ENCODE results near the gene EIF2D. TPM values are rescaled to one million over a fixed set of nuclear protein-coding genes. Genes with fewer than 3 reads are reported as not detected.
"Not testable (repeated sequence)": the region's sequence is repeated elsewhere in the genome, so short reads cannot be mapped to it uniquely, and the experiment has no call there.

Gene EIF2D
- total RNA-seq, 1 donor: 47.9 TPM

- no peak for DNase-seq (ENCODE audit: low read depth)
Observed at GRCh38 chr1:206635978-206636345, 23.7 kb upstream of the EIF2D start.

GRCh38 chr1:206635080-206635977 is 23.1 kb upstream of the EIF2D start, which contains the start of gene DYRK3:
Gene DYRK3, plus strand, starts transcription at chr1:206635536. Its CDS starts 168 bp downstream, at chr1:206635704.
- H3K4me3 ChIP-seq (ENCODE audit: low read depth, low read length): peak within 1 kb of the TSS; percentile 84
- TF ChIP-seq, protein P1, sequence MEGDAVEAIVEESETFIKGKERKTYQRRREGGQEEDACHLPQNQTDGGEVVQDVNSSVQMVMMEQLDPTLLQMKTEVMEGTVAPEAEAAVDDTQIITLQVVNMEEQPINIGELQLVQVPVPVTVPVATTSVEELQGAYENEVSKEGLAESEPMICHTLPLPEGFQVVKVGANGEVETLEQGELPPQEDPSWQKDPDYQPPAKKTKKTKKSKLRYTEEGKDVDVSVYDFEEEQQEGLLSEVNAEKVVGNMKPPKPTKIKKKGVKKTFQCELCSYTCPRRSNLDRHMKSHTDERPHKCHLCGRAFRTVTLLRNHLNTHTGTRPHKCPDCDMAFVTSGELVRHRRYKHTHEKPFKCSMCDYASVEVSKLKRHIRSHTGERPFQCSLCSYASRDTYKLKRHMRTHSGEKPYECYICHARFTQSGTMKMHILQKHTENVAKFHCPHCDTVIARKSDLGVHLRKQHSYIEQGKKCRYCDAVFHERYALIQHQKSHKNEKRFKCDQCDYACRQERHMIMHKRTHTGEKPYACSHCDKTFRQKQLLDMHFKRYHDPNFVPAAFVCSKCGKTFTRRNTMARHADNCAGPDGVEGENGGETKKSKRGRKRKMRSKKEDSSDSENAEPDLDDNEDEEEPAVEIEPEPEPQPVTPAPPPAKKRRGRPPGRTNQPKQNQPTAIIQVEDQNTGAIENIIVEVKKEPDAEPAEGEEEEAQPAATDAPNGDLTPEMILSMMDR (IDR thresholded peaks at IDR 0.05; ENCODE audit: insufficient read depth, low read depth, low read length): no peak
- peak; percentile 94 for DNase-seq (ENCODE audit: low read depth)

More at GRCh38 chr1:206635978-206636345, 23.7 kb upstream of the EIF2D start:
- TF ChIP-seq, protein P1 (IDR thresholded peaks at IDR 0.05; ENCODE audit: insufficient read depth, low read depth, low read length): no peak
- H3K4me3 ChIP-seq (ENCODE audit: low read depth, low read length): peak overlapping the region; percentile 84

GRCh38 chr1:206634365-206635079 is 22.3 kb upstream of the EIF2D start:
- TF ChIP-seq, protein P1 (IDR thresholded peaks at IDR 0.05; ENCODE audit: insufficient read depth, low read depth, low read length): peak; percentile 77
- peak; percentile 92 for DNase-seq (ENCODE audit: low read depth)
- peak overlapping the region; percentile 84 for H3K4me3 ChIP-seq (ENCODE audit: low read depth, low read length)

DNA sequence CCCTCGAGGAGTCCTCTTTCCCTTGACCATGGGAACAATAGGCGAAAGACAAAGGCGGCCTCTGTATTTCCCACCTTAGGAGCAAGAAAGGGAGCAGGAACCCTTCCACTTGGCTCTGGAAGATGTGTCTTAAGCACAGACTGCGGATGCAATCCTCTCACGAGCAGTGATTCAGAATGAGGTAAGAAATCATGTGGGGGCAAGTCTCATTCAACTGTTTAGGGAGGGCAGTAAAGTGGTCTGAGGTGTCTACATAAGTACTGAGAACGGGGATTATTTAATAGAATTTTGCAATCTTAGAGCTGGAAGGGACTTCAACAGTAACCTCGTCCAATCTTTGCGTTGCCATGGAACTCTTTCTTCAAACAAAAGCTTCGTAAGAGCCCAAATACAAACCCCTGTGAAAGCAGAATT is 21.4 kb upstream of the EIF2D start:
- TF ChIP-seq, protein P1 (IDR thresholded peaks at IDR 0.05; ENCODE audit: insufficient read depth, low read depth, low read length): no peak
- H3K4me3 ChIP-seq (ENCODE audit: low read depth, low read length): no peak overlapping the region
- peak; percentile 88 for DNase-seq (ENCODE audit: low read depth)

DNA sequence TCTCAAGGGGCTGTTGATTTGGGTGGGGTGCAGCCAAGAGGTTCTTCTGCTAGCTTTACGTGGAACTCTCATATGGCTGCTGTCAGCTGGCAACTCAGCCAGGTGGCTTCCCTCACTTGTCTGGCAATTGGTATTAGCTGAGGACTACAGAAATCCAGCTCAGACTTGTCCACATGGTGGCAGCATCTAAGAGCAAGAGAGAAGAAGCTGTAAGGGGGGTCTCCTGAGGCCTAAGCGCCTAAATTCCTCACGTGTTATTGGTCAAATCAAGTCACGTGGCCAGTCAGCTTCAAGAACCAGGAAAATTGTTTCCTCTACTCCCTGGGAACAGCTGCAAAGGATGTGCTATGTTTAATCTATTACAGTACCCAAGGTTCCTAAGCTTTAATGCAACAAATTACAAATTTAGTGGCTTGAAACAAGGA is 18.8 kb upstream of the EIF2D start:
- peak; percentile 94 for DNase-seq (ENCODE audit: low read depth)
- TF ChIP-seq, protein P1 (IDR thresholded peaks at IDR 0.05; ENCODE audit: insufficient read depth, low read depth, low read length): peak; percentile 64

DNA sequence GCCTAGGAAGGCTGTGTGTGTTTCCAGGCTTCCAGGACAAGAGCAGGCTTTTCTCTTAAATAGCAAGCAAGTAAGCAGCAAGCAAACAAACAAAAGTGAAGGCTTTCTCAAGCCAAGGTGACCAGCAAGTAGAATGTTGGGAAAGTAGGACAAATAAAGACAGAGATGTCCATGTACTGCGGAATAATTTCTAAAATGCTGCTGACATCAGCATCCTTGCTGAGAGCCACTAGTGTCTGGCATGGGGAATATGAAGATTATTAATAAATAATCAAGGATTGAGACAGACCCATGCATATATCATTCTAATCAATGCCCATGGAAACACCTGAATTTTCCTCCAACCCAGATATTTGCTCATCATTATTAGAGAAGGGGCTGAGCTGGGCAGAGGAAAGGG is 16.7 kb upstream of the EIF2D start:
- TF ChIP-seq, protein P1 (IDR thresholded peaks at IDR 0.05; ENCODE audit: insufficient read depth, low read depth, low read length): no peak
- no peak overlapping the region for H3K4me3 ChIP-seq (ENCODE audit: low read depth, low read length)
- no peak for DNase-seq (ENCODE audit: low read depth)

More for the DNA sequence above, 18.8 kb upstream of the EIF2D start:
- no peak overlapping the region for H3K4me3 ChIP-seq (ENCODE audit: low read depth, low read length)

DNA sequence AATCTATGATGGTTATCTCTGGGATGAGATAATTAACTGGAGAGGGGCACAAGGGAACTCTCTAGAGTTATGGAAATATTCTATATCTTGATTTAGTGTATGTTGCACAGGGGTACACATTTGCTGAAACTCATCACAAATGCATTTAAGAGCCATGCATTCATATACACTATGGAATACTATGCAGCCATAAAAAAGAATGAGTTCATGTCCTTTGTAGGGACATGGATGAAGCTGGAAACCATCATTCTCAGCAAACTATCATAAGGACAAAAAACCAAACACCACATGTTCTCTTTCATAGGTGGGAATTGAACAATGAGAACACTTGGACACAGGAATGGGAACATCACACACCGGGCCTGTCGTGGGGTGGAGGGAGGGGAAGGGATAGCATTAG is 14.1 kb upstream of the EIF2D start:
- DNase-seq (ENCODE audit: low read depth); H3K4me3 ChIP-seq (ENCODE audit: low read depth, low read length): not testable (repeated sequence)
